Measurements from ENCODE around the gene DPF3. TPM values are rescaled to one million over a fixed set of nuclear protein-coding genes. Genes with fewer than 3 reads are reported as not detected.

DPF3 gene
- total RNA-seq, 1 donor from 2014 or later = 2.0 TPM

Other genes starting within 250 kb of the DPF3 start
- gene DCAF4, start 32.4 kb upstream of the DPF3 start, total RNA-seq = 26.0 TPM
- gene ZFYVE1, start 133.0 kb upstream of the DPF3 start, total RNA-seq = 16.9 TPM
- 128 TPM for gene RBM25, start 164.4 kb upstream of the DPF3 start, total RNA-seq
- 71.1 TPM for gene PSEN1, start 242.4 kb upstream of the DPF3 start, total RNA-seq

All from ureter (tissue), 1 donor.